B cell (primary cell): ENCODE measurements around the gene MID1. TPM values are rescaled to one million over a fixed set of nuclear protein-coding genes. Genes with fewer than 3 reads are reported as not detected.

Experiments used
- ATAC-seq: fragments of 200-7000 bp; cut with Tn5 transposase; one replicate; pipeline ENCODE4 v1.10.0; 2021; ENCODE audit warnings: low read depth, mild to moderate bottlenecking, moderate number of reproducible peaks, moderate library complexity
- CTCF ChIA-PET: fragments of 350-600 bp; sonication (Branson Sonifier 250); formaldehyde crosslinking; loops from one replicate; lab custom pipeline; 2021; ENCODE audit warnings: antibody characterized with exemption, inconsistent platforms; lab: Charles Lee
- POLR2A ChIA-PET: fragments of 350-600 bp; sonication (Branson Sonifier 250); formaldehyde crosslinking; loops from one replicate; lab custom pipeline; 2021; ENCODE audit warnings: antibody characterized with exemption; lab: Charles Lee
- DNase-seq: peaks from one replicate; pipeline ENCODE4 v3.0.0; 2013
- H2AFZ ChIP-seq: 2 replicates; pipeline ENCODE4 v1.6.1; 2012; ENCODE audit warnings: mild to moderate bottlenecking, low read depth, low read length; ENCODE audit not compliant: insufficient read depth, poor library complexity, severe bottlenecking
- H3K27ac ChIP-seq, 2 donors: 1 replicate in 1 of 2; 2 replicates in 1 of 2; pipeline ENCODE4 v1.5.1; 2012 to 2013; ENCODE audit warnings: low read length in 2 of 2, mild to moderate bottlenecking in 2 of 2, moderate library complexity in 1 of 2
- H3K27me3 ChIP-seq, 4 experiments: fragments of 200-600 bp in 1 of 4; sonication (generic) in 1 of 4; replicated peaks in 1 of 4; 1 replicate in 2 of 4; 2 replicates in 2 of 4; pipeline versions ENCODE4 v1.6.1 to v1.7.0; 2013 to 2016; ENCODE audit warnings: low read length in 3 of 4, mild to moderate bottlenecking in 2 of 4, mixed read lengths in 1 of 4, moderate library complexity in 1 of 4; ENCODE audit not compliant: insufficient read depth in 4 of 4, control insufficient read depth in 3 of 4; ENCODE audit errors: control extremely low read depth in 1 of 4
- H3K36me3 ChIP-seq, 2 experiments: replicated peaks in 1 of 2; 1 replicate in 1 of 2; 2 replicates in 1 of 2; pipeline versions ENCODE4 v1.6.1 to v1.7.1; 2013; ENCODE audit warnings: low read length in 1 of 2; ENCODE audit not compliant: insufficient read depth in 2 of 2, control insufficient read depth in 1 of 2; ENCODE audit errors: control extremely low read depth in 1 of 2, extremely low read depth in 1 of 2
- H3K4me1 ChIP-seq, 2 donors: fragments of 200-600 bp in 1 of 2; sonication (generic) in 1 of 2; 1 replicate in 1 of 2; 2 replicates in 1 of 2; pipeline versions ENCODE4 v1.5.1 to v1.6.1; 2013 to 2017; ENCODE audit warnings: low read length in 2 of 2; ENCODE audit not compliant: control insufficient read depth in 2 of 2, insufficient read depth in 2 of 2
- H3K4me2 ChIP-seq: replicated peaks from 2 replicates; pipeline ENCODE3; 2012; ENCODE audit warnings: mild to moderate bottlenecking, low read depth, low read length; ENCODE audit not compliant: poor library complexity, severe bottlenecking
- H3K4me3 ChIP-seq, 5 experiments: fragments of 200-600 bp in 1 of 5; sonication (generic) in 1 of 5; 1 replicate in 3 of 5; 2 replicates in 2 of 5; pipeline versions ENCODE4 v1.5.1 to v1.7.0; 2011 to 2016; ENCODE audit warnings: low read length in 4 of 5, mild to moderate bottlenecking in 4 of 5, low read depth in 2 of 5, control low read depth in 1 of 5, moderate library complexity in 1 of 5; ENCODE audit not compliant: insufficient read depth in 1 of 5; ENCODE audit errors: control extremely low read depth in 1 of 5, extremely low read depth in 1 of 5
- H3K79me2 ChIP-seq: fragments of 200-600 bp; sonication (generic); one replicate; pipeline ENCODE4 v1.6.0; 2016; ENCODE audit warnings: low read length; ENCODE audit not compliant: control insufficient read depth, insufficient read depth
- H3K9ac ChIP-seq: fragments of 200-600 bp; sonication (generic); 2 replicates; pipeline ENCODE4 v1.6.1; 2017; ENCODE audit warnings: mild to moderate bottlenecking, low read length, moderate library complexity
- H3K9me3 ChIP-seq, 3 donors: one replicate each; pipeline versions ENCODE4 v1.6.1 to v1.7.1; 2013; ENCODE audit warnings: low read length in 2 of 3; ENCODE audit not compliant: control insufficient read depth in 2 of 3, insufficient read depth in 1 of 3; ENCODE audit errors: control extremely low read depth in 1 of 3
- H4K20me1 ChIP-seq: 2 replicates; pipeline ENCODE4 v1.6.0; 2012; ENCODE audit warnings: mild to moderate bottlenecking, low read length; ENCODE audit not compliant: insufficient read depth, control insufficient read depth, poor library complexity, severe bottlenecking
- H3K27ac Mint-ChIP-seq: one replicate; pipeline ENCODE4 v1.8.0; 2021; ENCODE audit warnings: mixed read lengths
- H3K27me3 Mint-ChIP-seq: one replicate; pipeline ENCODE4 v1.8.0; 2021; ENCODE audit warnings: mixed read lengths
- H3K4me1 Mint-ChIP-seq: one replicate; pipeline ENCODE4 v1.8.0; 2021; ENCODE audit warnings: mixed read lengths
- H3K4me3 Mint-ChIP-seq: one replicate; pipeline ENCODE4 v1.8.0; 2021; ENCODE audit warnings: mixed read lengths
- H3K9me3 Mint-ChIP-seq: one replicate; pipeline ENCODE4 v1.8.0; 2022; ENCODE audit warnings: mixed read lengths; ENCODE audit not compliant: insufficient read depth
- EZH2 ChIP-seq: IDR thresholded peaks from 2 replicates; pipeline ENCODE4 v1.6.1; 2012; ENCODE audit warnings: borderline replicate concordance, low read depth, mild to moderate bottlenecking, moderate library complexity, low read length; ENCODE audit not compliant: insufficient read depth, poor library complexity, severe bottlenecking
- WGBS: methylation state at CpG from one replicate; pipeline ENCODE4 v1.1.5; 2013; ENCODE audit warnings: missing lambda C conversion rate; ENCODE audit not compliant: insufficient coverage; 5-methylcytosine and 5-hydroxymethylcytosine counted together
- intact Hi-C: fragments of 100-400 bp; cut with micrococcal nuclease; formaldehyde crosslinking; loops from one replicate; pipeline ENCODE4 v1.10.0; 2022
- polyA plus RNA-seq: library from polyadenylated mRNA; depleted of rRNA; stranded (reverse); fragments of >200 nt; gene quantifications from 2 replicates; pipeline ENCODE4 v1.2.3, GENCODE V29; 2012
- total RNA-seq, 2 donors: library from RNA; stranded (reverse); fragments of 120-200 nt in 1 of 2; gene quantifications; 1 replicate in 1 of 2; 2 replicates in 1 of 2; pipeline versions ENCODE4 v1.2.3 to v1.2.4, GENCODE V29; 2013 to 2022
- TF ChIP-seq, protein P1 (sequence below): fragments of 200-600 bp; IDR thresholded peaks from one replicate; pipeline ENCODE4 v1.8.0; 2022; ENCODE audit warnings: antibody characterized with exemption, mild to moderate bottlenecking

MID1 gene
- total and polyA plus RNA-seq, 2 donors (not counting 1 experiment from before 2014, with no cell fraction given): 0.15 to 0.44 TPM

GRCh38 chrX:10615931-10616774 lies 4.2 kb downstream of the MID1 start:
- H3K9me3 Mint-ChIP-seq: no peaks in the 10 kb centered on the region
- H3K9ac ChIP-seq: no peak overlapping the region

More at GRCh38 chrX:10615931-10616774, 4.2 kb downstream of the MID1 start:
- no peak overlapping the region for H2AFZ ChIP-seq
- POLR2A ChIA-PET: no interaction called here
- DNase-seq: peak; percentile 56
- H3K27ac ChIP-seq: no peak overlapping the region
- TF ChIP-seq, protein P1, sequence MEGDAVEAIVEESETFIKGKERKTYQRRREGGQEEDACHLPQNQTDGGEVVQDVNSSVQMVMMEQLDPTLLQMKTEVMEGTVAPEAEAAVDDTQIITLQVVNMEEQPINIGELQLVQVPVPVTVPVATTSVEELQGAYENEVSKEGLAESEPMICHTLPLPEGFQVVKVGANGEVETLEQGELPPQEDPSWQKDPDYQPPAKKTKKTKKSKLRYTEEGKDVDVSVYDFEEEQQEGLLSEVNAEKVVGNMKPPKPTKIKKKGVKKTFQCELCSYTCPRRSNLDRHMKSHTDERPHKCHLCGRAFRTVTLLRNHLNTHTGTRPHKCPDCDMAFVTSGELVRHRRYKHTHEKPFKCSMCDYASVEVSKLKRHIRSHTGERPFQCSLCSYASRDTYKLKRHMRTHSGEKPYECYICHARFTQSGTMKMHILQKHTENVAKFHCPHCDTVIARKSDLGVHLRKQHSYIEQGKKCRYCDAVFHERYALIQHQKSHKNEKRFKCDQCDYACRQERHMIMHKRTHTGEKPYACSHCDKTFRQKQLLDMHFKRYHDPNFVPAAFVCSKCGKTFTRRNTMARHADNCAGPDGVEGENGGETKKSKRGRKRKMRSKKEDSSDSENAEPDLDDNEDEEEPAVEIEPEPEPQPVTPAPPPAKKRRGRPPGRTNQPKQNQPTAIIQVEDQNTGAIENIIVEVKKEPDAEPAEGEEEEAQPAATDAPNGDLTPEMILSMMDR: peak; percentile 73
- TF ChIP-seq EZH2: no peak
- no peaks in the 10 kb centered on the region for H3K9me3 ChIP-seq
- intact Hi-C loops: loop anchor here (1.0 to 10.0 kb wide), 2 partner anchors 109 to 426 kb away; no protein-coding TSS in a partner anchor
- peaks cover 24% of the 10 kb centered on the region for H3K27me3 Mint-ChIP-seq
- peaks cover 7 to 19% of the 10 kb centered on the region in 2 donors for H3K4me1 ChIP-seq
- H3K27me3 ChIP-seq: peaks cover 0 to 31% (median 24%) of the 10 kb centered on the region in 4 experiments
- H3K79me2 ChIP-seq: no peaks in the 10 kb centered on the region
- WGBS: 100% methylated on average over 1 of the region's 14 CpGs
- no peaks in the 10 kb centered on the region for H3K36me3 ChIP-seq
- peaks cover 12% of the 10 kb centered on the region for H3K4me1 Mint-ChIP-seq
- H3K4me2 ChIP-seq: no peak overlapping the region
- CTCF ChIA-PET: interaction anchor here (0.7 to 6.6 kb wide), 4 partner anchors 15 to 428 kb away, joined by 3 to 96 read pairs (median 4); no protein-coding TSS in a partner anchor
- no peak overlapping the region for H3K4me3 ChIP-seq
- H3K27ac Mint-ChIP-seq: no peak overlapping the region
- ATAC-seq: peak; percentile 58
- no peaks in the 10 kb centered on the region for H4K20me1 ChIP-seq
- no peak overlapping the region for H3K4me3 Mint-ChIP-seq
